PC-3 (cell line): ENCODE results near the gene WDR83. TPM values are rescaled to one million over a fixed set of nuclear protein-coding genes. Genes with fewer than 3 reads are reported as not detected.

ENCODE experiments used
- ATAC-seq: fragments of 200-7000 bp; cut with Tn5 transposase; 2 replicates; pipeline ENCODE4 v1.9.1; 2020; ENCODE audit warnings: mild to moderate bottlenecking, moderate library complexity
- BruUV-seq: library from RNA; stranded (reverse); fragments of 400-500 nt; replicated peaks from 2 replicates; lab custom pipeline; 2021; lab: Mats Ljungman, UMichigan
- CTCF ChIA-PET: fragments of 300-600 bp; sonication (Branson Sonifier 250); formaldehyde crosslinking; loops from one replicate; lab custom pipeline; 2022; ENCODE audit warnings: antibody characterized with exemption; lab: Charles Lee
- POLR2A ChIA-PET: fragments of 300-600 bp; sonication (Branson Sonifier 250); formaldehyde crosslinking; loops from one replicate; lab custom pipeline; 2022; ENCODE audit warnings: antibody characterized with exemption; ENCODE audit not compliant: unreplicated experiment; lab: Charles Lee
- DNase-seq: peaks from one replicate; pipeline ENCODE4 v3.0.0-alpha.2; 2015
- H2AFZ ChIP-seq: fragments of 300-600 bp; sonication (generic); 2 replicates; pipeline ENCODE4 v1.6.0; 2016; ENCODE audit warnings: antibody characterized with exemption, low read length
- H3F3A ChIP-seq: fragments of 300-600 bp; sonication (generic); one replicate; pipeline ENCODE4 v1.6.0; 2017; ENCODE audit warnings: antibody characterized with exemption, low read length, control low read depth, mild to moderate bottlenecking; ENCODE audit not compliant: unreplicated experiment
- H3K27ac ChIP-seq: fragments of 300-600 bp; sonication (generic); 2 replicates; pipeline ENCODE4 v1.5.1; 2016; ENCODE audit warnings: mild to moderate bottlenecking, low read length
- H3K27me3 ChIP-seq: fragments of 300-600 bp; sonication (generic); 2 replicates; pipeline ENCODE4 v1.6.1; 2016; ENCODE audit warnings: low read length, mixed read lengths
- H3K36me3 ChIP-seq: fragments of 300-600 bp; sonication (generic); 2 replicates; pipeline ENCODE4 v1.6.1; 2016; ENCODE audit warnings: low read depth, mixed run types, low read length, mixed read lengths
- H3K4me1 ChIP-seq: fragments of 300-600 bp; sonication (generic); 2 replicates; pipeline ENCODE4 v1.5.1; 2016; ENCODE audit warnings: low read length; ENCODE audit not compliant: insufficient read depth
- H3K4me2 ChIP-seq: fragments of 300-600 bp; sonication (generic); 2 replicates; pipeline ENCODE4 v1.6.0; 2016; ENCODE audit warnings: low read length
- H3K4me3 ChIP-seq: fragments of 300-600 bp; sonication (generic); 2 replicates; pipeline ENCODE4 v1.5.1; 2016; ENCODE audit warnings: mild to moderate bottlenecking, low read length, mixed read lengths
- H3K79me2 ChIP-seq: fragments of 300-600 bp; sonication (generic); 2 replicates; pipeline ENCODE4 v1.6.1; 2017; ENCODE audit warnings: low read length, mixed read lengths
- H3K9ac ChIP-seq: fragments of 300-600 bp; sonication (generic); 2 replicates; pipeline ENCODE4 v1.6.0; 2016; ENCODE audit warnings: mild to moderate bottlenecking, low read length
- H3K9me2 ChIP-seq: fragments of 300-600 bp; sonication (generic); replicated peaks from 2 replicates; pipeline ENCODE4 v1.6.1; 2016; ENCODE audit warnings: mixed run types, low read length, mixed read lengths
- H3K9me3 ChIP-seq: fragments of 300-600 bp; sonication (generic); 2 replicates; pipeline ENCODE4 v1.6.1; 2016; ENCODE audit warnings: low read length, mixed read lengths
- H4K20me1 ChIP-seq: fragments of 300-600 bp; sonication (generic); 2 replicates; pipeline ENCODE4 v1.6.1; 2016; ENCODE audit warnings: low read length, mixed read lengths
- EZH2 ChIP-seq: fragments of 300-600 bp; sonication (generic); IDR thresholded peaks from one replicate; pipeline ENCODE4 v1.6.1; 2017; ENCODE audit warnings: antibody characterized with exemption, mild to moderate bottlenecking, low read length; ENCODE audit not compliant: unreplicated experiment
- EZH2phosphoT487 ChIP-seq: fragments of 300-600 bp; sonication (generic); IDR thresholded peaks from 2 replicates; pipeline ENCODE4 v1.6.1; 2018; ENCODE audit warnings: mild to moderate bottlenecking, antibody characterized with exemption, low read length, borderline replicate concordance
- intact Hi-C: fragments of 100-400 bp; cut with micrococcal nuclease; formaldehyde crosslinking; loops from 2 replicates; pipeline ENCODE4 v1.9.0; 2023
- total RNA-seq: library from RNA; depleted of rRNA; stranded (reverse); fragments of >200 nt; gene quantifications from 2 replicates; pipeline ENCODE4 v1.2.3, GENCODE V29; 2014
- TF ChIP-seq, protein P1 (sequence below): fragments of 300-600 bp; sonication (generic); conservative IDR thresholded peaks from 2 replicates; pipeline ENCODE4 v1.5.1; 2017; ENCODE audit warnings: antibody characterized with exemption, low read depth, mild to moderate bottlenecking, low read length

Gene WDR83
- total RNA-seq, 1 experiment from 2014 or later: 39.5 TPM

DNA sequence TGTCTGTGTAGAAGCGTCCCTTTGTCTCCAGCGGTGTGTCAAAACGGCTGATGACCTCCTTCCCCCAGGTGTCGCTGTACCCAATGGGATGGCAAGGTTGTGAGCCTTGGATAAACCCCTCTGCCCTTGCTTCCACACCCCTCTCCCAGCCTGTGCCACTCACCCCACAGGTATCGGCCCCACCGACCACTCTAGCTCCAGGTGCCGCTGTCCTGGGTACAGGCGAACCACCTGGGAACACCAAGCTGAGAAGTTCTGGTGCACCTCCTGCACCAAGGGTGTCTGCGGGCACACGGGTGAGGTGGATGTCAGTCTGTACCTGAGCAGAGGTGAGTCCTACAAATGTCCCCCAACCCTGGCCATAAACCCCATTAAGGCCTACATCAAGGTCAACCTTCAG, 16.7 kb upstream of the WDR83 start:
- no peaks in the 10 kb centered on the region for H3K4me1 ChIP-seq
- no peak overlapping the region for H3K9ac ChIP-seq
- TF ChIP-seq, protein P1, sequence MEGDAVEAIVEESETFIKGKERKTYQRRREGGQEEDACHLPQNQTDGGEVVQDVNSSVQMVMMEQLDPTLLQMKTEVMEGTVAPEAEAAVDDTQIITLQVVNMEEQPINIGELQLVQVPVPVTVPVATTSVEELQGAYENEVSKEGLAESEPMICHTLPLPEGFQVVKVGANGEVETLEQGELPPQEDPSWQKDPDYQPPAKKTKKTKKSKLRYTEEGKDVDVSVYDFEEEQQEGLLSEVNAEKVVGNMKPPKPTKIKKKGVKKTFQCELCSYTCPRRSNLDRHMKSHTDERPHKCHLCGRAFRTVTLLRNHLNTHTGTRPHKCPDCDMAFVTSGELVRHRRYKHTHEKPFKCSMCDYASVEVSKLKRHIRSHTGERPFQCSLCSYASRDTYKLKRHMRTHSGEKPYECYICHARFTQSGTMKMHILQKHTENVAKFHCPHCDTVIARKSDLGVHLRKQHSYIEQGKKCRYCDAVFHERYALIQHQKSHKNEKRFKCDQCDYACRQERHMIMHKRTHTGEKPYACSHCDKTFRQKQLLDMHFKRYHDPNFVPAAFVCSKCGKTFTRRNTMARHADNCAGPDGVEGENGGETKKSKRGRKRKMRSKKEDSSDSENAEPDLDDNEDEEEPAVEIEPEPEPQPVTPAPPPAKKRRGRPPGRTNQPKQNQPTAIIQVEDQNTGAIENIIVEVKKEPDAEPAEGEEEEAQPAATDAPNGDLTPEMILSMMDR: no peak
- no peak for TF ChIP-seq EZH2
- no peak for TF ChIP-seq EZH2phosphoT487
- ChIA-PET POLR2A (no interaction called here), CTCF (no interaction called here)
- H3K36me3 ChIP-seq: 0 out of 2 replicates have a peak, but pooled peaks cover 3% of the 10 kb centered on the region
- no peaks in the 10 kb centered on the region for H3F3A ChIP-seq
- BruUV-seq: no TSS peak
- H3K9me3 ChIP-seq: no peaks in the 10 kb centered on the region
- DNase-seq (no peak), ATAC-seq (no peak)
- intact Hi-C loops: no loop called here
- H3K27ac ChIP-seq: no peak overlapping the region
- no peaks in the 10 kb centered on the region for H3K79me2 ChIP-seq
- H3K9me2 ChIP-seq: no peaks in the 10 kb centered on the region
- no peaks in the 10 kb centered on the region for H3K27me3 ChIP-seq
- H3K4me2 ChIP-seq: no peak overlapping the region
- no peak overlapping the region for H3K4me3 ChIP-seq
- H4K20me1 ChIP-seq: no peaks in the 10 kb centered on the region
- no peak overlapping the region for H2AFZ ChIP-seq

DNA sequence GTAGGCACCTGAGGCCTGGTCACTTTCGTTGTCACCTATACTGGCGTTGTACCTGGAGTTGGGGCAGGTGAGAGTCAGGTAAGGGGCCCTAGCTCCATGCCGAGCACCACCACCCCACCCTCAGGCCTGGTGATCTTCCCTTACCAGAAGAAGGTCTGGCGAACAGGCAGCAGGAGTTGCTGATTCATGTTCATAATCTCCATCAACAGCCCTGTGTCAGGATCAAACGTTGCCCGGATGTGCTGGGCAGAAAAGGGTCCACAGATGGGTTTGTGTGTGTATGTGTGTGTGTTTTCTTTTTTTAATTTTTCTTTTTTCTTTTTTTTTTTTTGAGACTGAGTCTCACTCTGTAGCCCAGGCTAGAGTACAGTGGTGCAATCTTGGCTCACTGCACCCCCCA, 14.4 kb upstream of the WDR83 start:
- no peaks in the 10 kb centered on the region for H3K9me3 ChIP-seq
- no TSS peak for BruUV-seq
- H3K9ac ChIP-seq: no peak overlapping the region
- H3K4me2 ChIP-seq: no peak overlapping the region
- CTCF ChIA-PET: no interaction called here
- intact Hi-C loops: no loop called here
- no peaks in the 10 kb centered on the region for H4K20me1 ChIP-seq
- no peak overlapping the region for H3K27ac ChIP-seq
- ATAC-seq (no peak), DNase-seq (no peak)
- no peaks in the 10 kb centered on the region for H3F3A ChIP-seq
- no peaks in the 10 kb centered on the region for H3K9me2 ChIP-seq
- no peaks in the 10 kb centered on the region for H3K79me2 ChIP-seq
- H3K4me1 ChIP-seq: no peaks in the 10 kb centered on the region
- H3K4me3 ChIP-seq: no peak overlapping the region
- H3K36me3 ChIP-seq: peaks cover 16% of the 10 kb centered on the region
- TF ChIP-seq EZH2: no peak
- TF ChIP-seq, protein P1: no peak
- TF ChIP-seq EZH2phosphoT487: no peak
- H2AFZ ChIP-seq: no peak overlapping the region
- H3K27me3 ChIP-seq: no peaks in the 10 kb centered on the region
- POLR2A ChIA-PET: no interaction called here

DNA sequence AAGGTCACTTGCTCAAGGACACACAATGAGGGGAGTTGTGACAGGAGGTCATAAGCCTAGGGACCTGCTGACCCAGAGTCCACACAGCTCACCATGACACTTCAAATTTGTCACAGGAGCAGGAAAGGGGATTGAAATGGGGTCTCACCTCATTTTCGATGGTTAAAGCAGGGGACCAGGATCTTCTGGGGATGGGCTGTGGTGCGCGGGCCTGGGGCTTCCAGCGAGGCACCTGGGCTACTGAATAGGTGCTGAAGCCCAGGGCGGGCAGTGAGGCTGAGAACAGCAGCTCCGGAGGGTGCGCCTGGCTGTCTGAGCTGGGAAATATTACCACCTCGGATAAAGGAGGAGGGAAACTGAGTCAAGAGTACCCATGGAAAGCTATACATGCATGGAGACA, 11.1 kb upstream of the WDR83 start:
- Histone ChIP-seq H3K79me2 (no peaks in the 10 kb centered on the region), H3K4me2 (no peak overlapping the region), H3K27ac (no peak overlapping the region), H3F3A (no peaks in the 10 kb centered on the region), H3K36me3 (peaks cover 23% of the 10 kb centered on the region), H3K4me3 (no peak overlapping the region), H3K9ac (no peak overlapping the region), H3K9me2 (no peaks in the 10 kb centered on the region), H4K20me1 (no peaks in the 10 kb centered on the region), H3K9me3 (no peaks in the 10 kb centered on the region), H3K27me3 (no peaks in the 10 kb centered on the region), H2AFZ (no peak overlapping the region), H3K4me1 (no peaks in the 10 kb centered on the region)
- no TSS peak for BruUV-seq
- TF ChIP-seq, protein P1: no peak
- TF ChIP-seq EZH2: no peak
- TF ChIP-seq EZH2phosphoT487: no peak
- POLR2A ChIA-PET: no interaction called here
- DNase-seq (no peak), ATAC-seq (no peak)
- intact Hi-C loops: no loop called here
- CTCF ChIA-PET: no interaction called here
